Measurements from ENCODE around the gene CC2D1A. TPM values are rescaled to one million over a fixed set of nuclear protein-coding genes. Genes with fewer than 3 reads are reported as not detected.

CC2D1A gene
- 12.2 and 15.5 TPM in 2 replicates for total RNA-seq

GRCh38 chr19:13905634-13906520 is at the start of gene CC2D1A, which contains the start of gene BRME1:
Gene CC2D1A (plus strand): TSS chr19:13906201. CDS start chr19:13906442, 241 bp downstream.
Gene BRME1 (minus strand): TSS chr19:13906117. CDS start chr19:13904892, 1,225 bp downstream.

GRCh38 chr19:13876834-13877233 is 29.2 kb upstream of the CC2D1A start, which contains the start of gene NANOS3:
Gene NANOS3 (plus strand): TSS chr19:13877134. CDS start chr19:13877249, 115 bp downstream.

GRCh38 chr19:13938301-13939064 is 32.5 kb downstream of the CC2D1A start, which contains the start of gene PODNL1:
Gene PODNL1 (minus strand): TSS chr19:13938417. CDS start chr19:13938181, 236 bp downstream.

GRCh38 chr19:13952154-13952930 is 46.3 kb downstream of the CC2D1A start, which contains the start of gene DCAF15:
Gene DCAF15 (plus strand): TSS chr19:13952509. CDS start chr19:13952513, 4 bp downstream.

Other genes starting within 250 kb of the CC2D1A start
- 35.8 and 38.9 TPM in 2 replicates for gene MRI1, start 141.7 kb upstream of the CC2D1A start, total RNA-seq
- gene C19orf53, start 131.7 kb upstream of the CC2D1A start, total RNA-seq, result 46.9 and 58.9 TPM in 2 replicates
- 8.0 and 19.4 TPM in 2 replicates for gene ZSWIM4, start 110.8 kb upstream of the CC2D1A start, total RNA-seq
- 0.33 TPM in 1 of 2 replicates, not detected in the other for gene NANOS3, start 29.1 kb upstream of the CC2D1A start, total RNA-seq
- gene BRME1, start 84 bp upstream of the CC2D1A start, total RNA-seq, result 0.65 and 0.99 TPM in 2 replicates
- 3.2 and 5.9 TPM in 2 replicates for gene PODNL1, start 32.2 kb downstream of the CC2D1A start, total RNA-seq
- 7.0 and 10.0 TPM in 2 replicates for gene DCAF15, start 46.3 kb downstream of the CC2D1A start, total RNA-seq
- 6.6 and 8.0 TPM in 2 replicates for gene RFX1, start 100.1 kb downstream of the CC2D1A start, total RNA-seq
- gene RLN3, start 121.9 kb downstream of the CC2D1A start, total RNA-seq, result not detected in 2 replicates
- gene IL27RA, start 125.6 kb downstream of the CC2D1A start, total RNA-seq, result 1.7 and 6.8 TPM in 2 replicates
- gene PALM3, start 155.9 kb downstream of the CC2D1A start, total RNA-seq, result 0.07 and 0.46 TPM in 2 replicates
- 0.89 and 1.6 TPM in 2 replicates for gene MISP3, start 166.6 kb downstream of the CC2D1A start, total RNA-seq
- not detected in 2 replicates for gene C19orf67, start 179.6 kb downstream of the CC2D1A start, total RNA-seq
- gene SAMD1, start 184.6 kb downstream of the CC2D1A start, total RNA-seq, result 22.2 and 38.2 TPM in 2 replicates
- 85.1 and 89.7 TPM in 2 replicates for gene PRKACA, start 211.6 kb downstream of the CC2D1A start, total RNA-seq
- gene ASF1B, start 230.4 kb downstream of the CC2D1A start, total RNA-seq, result 2.0 and 2.8 TPM in 2 replicates

Measured in smooth muscle cell of the pulmonary artery (primary cell).